NCI-H1436 treated with DMSO at 0.1 percent for 48 hours (cell line): ENCODE results near the gene PALLD.
"Not testable (repeated sequence)": the region's sequence is repeated elsewhere in the genome, so short reads cannot be mapped to it uniquely, and the experiment has no call there.

ENCODE experiments used
- DNase-seq: peaks from one replicate; lab custom pipeline; 2025; lab: John Stamatoyannopoulos, UW

PALLD gene

GRCh38 chr4:168710353-168710946, 213.6 kb downstream of the PALLD start:
- no peak for DNase-seq

DNA sequence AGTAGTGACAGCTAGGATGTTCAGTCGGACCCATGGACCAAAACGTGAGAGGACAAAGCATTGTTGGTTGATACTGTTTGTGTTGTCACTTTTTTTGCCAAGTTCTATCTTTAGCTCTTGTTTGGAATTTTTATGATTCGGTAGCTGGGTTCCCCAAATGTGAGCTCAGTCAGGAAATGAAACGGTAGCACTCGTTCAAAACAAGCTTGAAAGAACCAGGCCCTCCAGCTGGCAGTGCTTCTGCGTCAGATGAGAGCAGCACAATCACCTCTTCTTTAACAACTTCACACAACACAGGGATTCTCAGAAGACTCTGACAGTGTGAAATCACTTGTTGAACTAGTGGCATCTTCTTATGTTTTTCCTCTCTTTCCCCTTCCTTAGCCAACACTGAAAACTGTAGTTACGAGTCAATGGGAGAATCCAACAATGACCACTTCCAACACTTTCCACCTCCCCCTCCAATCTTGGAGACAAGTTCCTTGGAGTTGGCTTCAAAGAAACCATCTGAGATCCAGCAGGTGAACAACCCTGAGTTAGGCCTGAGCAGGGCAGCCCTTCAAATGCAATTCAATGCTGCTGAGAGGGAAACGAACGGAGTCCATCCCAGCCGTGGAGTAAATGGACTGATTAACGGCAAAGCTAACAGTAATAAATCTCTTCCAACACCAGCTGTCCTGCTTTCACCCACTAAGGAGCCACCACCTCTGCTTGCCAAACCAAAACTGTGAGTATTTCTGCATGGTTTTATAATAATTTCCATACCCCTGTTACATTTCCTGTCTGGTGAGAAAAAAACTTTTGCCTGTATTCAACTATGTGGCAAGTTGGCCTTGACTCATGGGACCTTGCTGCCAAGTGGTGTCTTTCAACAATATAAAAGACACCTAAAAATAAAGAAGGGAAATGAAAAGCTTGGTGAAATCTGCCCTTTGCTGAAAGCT, 214.6 kb downstream of the PALLD start:
- DNase-seq: no peak

DNA sequence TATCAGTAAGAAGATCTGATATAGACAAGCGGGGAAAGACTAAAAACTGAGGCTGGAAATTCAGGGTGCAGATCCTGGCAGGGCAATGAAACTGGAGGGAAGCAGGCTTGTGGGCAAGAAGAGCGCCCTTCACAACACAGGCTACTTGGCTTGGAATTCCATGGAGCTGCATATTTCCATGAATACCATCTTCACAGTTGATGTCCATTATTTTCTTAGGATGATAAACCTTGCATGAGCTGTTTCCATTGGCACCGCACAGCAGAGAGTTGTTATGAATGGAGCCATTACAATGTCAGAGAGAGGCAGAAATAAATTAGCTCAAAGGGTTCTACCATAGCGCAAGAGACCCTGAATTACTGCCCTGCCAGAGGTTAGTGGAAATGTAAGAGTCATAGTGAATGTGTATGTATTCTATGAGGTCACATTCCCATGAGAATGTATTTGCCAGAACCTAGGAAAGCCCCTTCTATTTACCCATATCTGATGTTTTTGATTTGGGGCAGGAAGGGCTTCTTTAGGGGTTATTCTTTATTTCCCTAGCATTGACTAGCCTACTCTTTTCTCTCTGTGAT, 215.6 kb downstream of the PALLD start:
- no peak for DNase-seq

DNA sequence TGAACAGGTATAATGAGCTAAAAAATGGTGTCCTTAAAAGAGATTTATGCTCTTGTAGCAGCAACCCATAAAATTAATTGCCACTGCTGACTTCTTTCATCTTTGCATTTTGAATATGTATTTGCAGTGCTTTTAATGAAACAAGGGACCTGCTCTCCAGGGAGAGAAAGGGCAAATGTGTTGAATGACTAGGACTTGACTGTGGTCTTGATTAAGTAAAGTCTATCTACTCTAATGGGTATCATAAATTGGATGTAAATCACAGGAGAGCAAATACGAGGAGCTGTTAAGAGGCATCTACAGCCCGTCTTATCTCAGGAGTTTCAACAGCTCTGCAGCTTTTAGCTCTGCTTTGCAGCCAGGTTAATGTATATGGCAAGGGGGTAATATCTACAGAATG, 216.4 kb downstream of the PALLD start:
- peak; percentile 90 for DNase-seq

- no peak for DNase-seq
Measured at GRCh38 chr4:168715896-168716295, 219.0 kb downstream of the PALLD start.

DNA sequence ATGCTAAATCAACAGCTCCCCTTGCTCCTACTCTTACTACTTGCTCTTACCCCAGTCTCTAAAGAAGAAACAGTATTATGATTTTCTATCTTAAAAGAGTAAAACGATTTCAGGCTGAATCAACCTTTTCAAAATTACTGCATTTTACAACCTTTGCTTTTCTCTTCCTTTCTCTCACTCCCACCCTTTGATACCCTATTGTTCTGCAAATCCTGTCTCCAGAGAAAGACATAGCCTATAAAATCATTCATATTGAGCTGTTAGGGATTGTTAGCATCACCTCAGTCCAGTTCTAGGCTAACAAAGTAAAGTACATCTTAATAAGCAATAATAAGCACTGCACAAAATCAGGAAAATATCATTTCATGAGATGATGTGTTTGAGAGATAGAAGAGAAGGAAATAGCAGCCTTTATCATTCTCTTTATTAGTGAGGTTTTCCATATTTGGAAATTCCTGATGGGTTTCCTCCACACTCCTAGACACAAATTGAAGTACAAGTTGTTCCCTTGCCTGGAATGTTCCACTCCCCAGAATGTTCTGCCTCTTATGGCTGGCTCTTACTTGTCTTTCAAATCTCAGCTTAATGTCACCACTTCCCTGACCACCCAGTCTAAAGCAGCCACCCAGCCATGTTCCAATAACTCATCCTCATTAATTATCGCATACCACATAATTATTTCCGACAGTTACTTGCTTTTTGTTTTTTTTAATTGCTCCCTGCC, 219.7 kb downstream of the PALLD start:
- DNase-seq: no peak

GRCh38 chr4:168717847-168718246, 221.0 kb downstream of the PALLD start:
- no peak for DNase-seq

GRCh38 chr4:168719725-168720124, 222.9 kb downstream of the PALLD start:
- no peak for DNase-seq

- no peak for DNase-seq
Measured at GRCh38 chr4:168720396-168720900, 223.6 kb downstream of the PALLD start.

GRCh38 chr4:168722391-168722790, 225.5 kb downstream of the PALLD start:
- no peak for DNase-seq

- no peak for DNase-seq
Measured at GRCh38 chr4:168723020-168723419, 226.2 kb downstream of the PALLD start.

DNA sequence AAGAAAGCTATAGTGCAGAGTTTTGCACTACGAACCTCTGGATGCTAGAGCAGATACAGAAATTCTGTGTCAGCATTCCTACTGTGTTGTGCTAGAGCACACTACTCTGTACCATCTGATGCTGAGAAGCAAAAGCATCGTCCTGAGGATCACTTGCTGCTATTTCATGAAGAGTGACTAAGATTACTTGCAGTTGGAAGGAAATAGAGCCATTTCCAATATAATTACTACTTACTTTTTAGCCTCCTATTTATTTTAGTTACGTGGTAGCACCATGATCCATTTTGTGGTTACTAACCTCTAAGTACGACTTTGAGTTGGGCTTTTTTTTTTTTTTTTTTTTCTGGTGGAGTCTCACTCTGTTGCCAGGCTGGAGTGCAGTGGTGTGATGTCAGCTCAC, 226.7 kb downstream of the PALLD start:
- DNase-seq: no peak

GRCh38 chr4:168724243-168724642, 227.4 kb downstream of the PALLD start:
- DNase-seq: no peak

- DNase-seq: no peak
Measured at GRCh38 chr4:168724686-168725411, 228.0 kb downstream of the PALLD start.

DNA sequence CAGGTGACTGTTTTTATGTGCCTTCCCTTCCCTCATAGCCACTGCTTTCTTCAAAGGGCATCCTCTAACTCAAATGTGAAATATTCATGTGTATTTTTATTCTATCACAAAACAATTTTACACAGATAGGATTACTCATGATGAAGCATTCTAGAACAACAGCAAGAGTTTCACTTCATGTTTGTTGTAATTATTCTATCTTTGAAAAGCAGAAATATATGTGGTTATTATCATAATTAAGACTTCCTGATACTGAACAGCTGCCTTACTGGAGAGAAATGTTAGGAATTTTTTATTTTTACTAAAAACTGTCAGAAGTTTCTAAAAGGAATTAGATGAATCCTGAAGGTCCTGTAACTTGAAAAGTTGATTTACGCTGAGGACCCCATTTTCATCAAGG, 229.1 kb downstream of the PALLD start:
- no peak for DNase-seq

- not testable (repeated sequence) for DNase-seq
Measured at GRCh38 chr4:168727181-168727580, 230.3 kb downstream of the PALLD start.

- DNase-seq: no peak
Measured at GRCh38 chr4:168731006-168731636, 234.3 kb downstream of the PALLD start.

GRCh38 chr4:168731706-168732414, 235.0 kb downstream of the PALLD start:
- DNase-seq: no peak

GRCh38 chr4:168732714-168733113, 235.9 kb downstream of the PALLD start:
- DNase-seq: no peak
